GM12878 (cell line): ENCODE results near the gene FHL1. TPM values are rescaled to one million over a fixed set of nuclear protein-coding genes. Genes with fewer than 3 reads are reported as not detected.

ENCODE experiments used
- ATF7 ChIP-seq: fragments of 450-650 bp; IDR thresholded peaks from 2 replicates; pipeline ENCODE4 v1.6.1; 2016; ENCODE audit warnings: low read depth, mild to moderate bottlenecking
- BHLHE40 ChIP-seq, 2 experiments: fragments of 450-650 bp in 1 of 2; IDR thresholded peaks; 2 replicates each; pipeline ENCODE4 v1.6.1; 2011 to 2017; ENCODE audit warnings: low read depth in 2 of 2, borderline replicate concordance in 1 of 2, improper control_type of control experiment in 1 of 2, low read length in 1 of 2, mild to moderate bottlenecking in 1 of 2
- CBX3 ChIP-seq: fragments of 200-600 bp; sonication (generic); IDR thresholded peaks from 2 replicates; pipeline ENCODE4 v1.6.1; 2016; ENCODE audit warnings: low read depth, borderline replicate concordance
- CREB1 ChIP-seq: IDR thresholded peaks from 2 replicates; pipeline ENCODE4 v1.6.1; 2012; ENCODE audit warnings: low read depth, mild to moderate bottlenecking, inconsistent platforms
- DPF2 ChIP-seq: fragments of 450-650 bp; IDR thresholded peaks from 2 replicates; pipeline ENCODE4 v1.6.1; 2017; ENCODE audit warnings: mild to moderate bottlenecking
- EGR1 ChIP-seq, 2 experiments: IDR thresholded peaks; 1 replicate in 1 of 2; 2 replicates in 1 of 2; pipeline ENCODE4 v1.6.1; 2011 to 2012; ENCODE audit warnings: low read depth in 2 of 2, low read length in 2 of 2, borderline replicate concordance in 1 of 2, mild to moderate bottlenecking in 1 of 2, moderate library complexity in 1 of 2
- ETV6 ChIP-seq, 2 experiments: fragments of 450-650 bp in 1 of 2; IDR thresholded peaks in 1 of 2; conservative IDR thresholded peaks in 1 of 2; 2 replicates each; pipeline ENCODE4 v1.6.1; 2014; ENCODE audit warnings: antibody characterized with exemption in 1 of 2, borderline replicate concordance in 1 of 2, low read depth in 1 of 2, mild to moderate bottlenecking in 1 of 2, moderate library complexity in 1 of 2
- FOS ChIP-seq: IDR thresholded peaks from 3 replicates; pipeline ENCODE4 v1.6.1; 2011; ENCODE audit warnings: borderline replicate concordance; ENCODE audit not compliant: insufficient read length; ENCODE audit errors: extremely low read depth
- FOXK2 ChIP-seq: fragments of 450-650 bp; IDR thresholded peaks from 2 replicates; pipeline ENCODE4 v1.6.1; 2017; ENCODE audit warnings: mild to moderate bottlenecking, moderate library complexity
- HDGF ChIP-seq: fragments of 450-650 bp; IDR thresholded peaks from 2 replicates; pipeline ENCODE4 v1.6.1; 2016; ENCODE audit warnings: antibody characterized with exemption
- IKZF1 ChIP-seq: fragments of 450-650 bp; conservative IDR thresholded peaks from 2 replicates; pipeline ENCODE4 v1.6.1; 2017; ENCODE audit warnings: antibody characterized with exemption, mild to moderate bottlenecking
- IKZF2 ChIP-seq, 2 experiments: fragments of 450-650 bp; IDR thresholded peaks; 2 replicates each; pipeline ENCODE4 v1.6.1; 2017; ENCODE audit warnings: mild to moderate bottlenecking in 2 of 2, moderate library complexity in 2 of 2
- IRF3 ChIP-seq: fragments of 450-650 bp; IDR thresholded peaks from 2 replicates; pipeline ENCODE4 v1.6.1; 2014; ENCODE audit warnings: mild to moderate bottlenecking
- JUND ChIP-seq: IDR thresholded peaks from 2 replicates; pipeline ENCODE4 v1.6.1; 2012; ENCODE audit warnings: low read depth, mild to moderate bottlenecking, low read length, improper control_type of control experiment, moderate library complexity
- NR2C1 ChIP-seq: fragments of 450-650 bp; IDR thresholded peaks from 2 replicates; pipeline ENCODE4 v1.6.1; 2017; ENCODE audit warnings: antibody characterized with exemption, mild to moderate bottlenecking, moderate library complexity
- NRF1 ChIP-seq: conservative IDR thresholded peaks from 2 replicates; pipeline ENCODE4 v1.6.1; 2011; ENCODE audit warnings: mild to moderate bottlenecking, low read depth, low read length, improper control_type of control experiment
- PAX8 ChIP-seq: fragments of 450-650 bp; IDR thresholded peaks from 2 replicates; pipeline ENCODE4 v1.6.1; 2017; ENCODE audit warnings: mild to moderate bottlenecking, moderate library complexity
- SMAD1 ChIP-seq: fragments of 450-650 bp; IDR thresholded peaks from 2 replicates; pipeline ENCODE4 v1.6.1; 2018; ENCODE audit warnings: mild to moderate bottlenecking, low read depth; ENCODE audit not compliant: partially characterized antibody
- TARDBP ChIP-seq: IDR thresholded peaks from 2 replicates; pipeline ENCODE4 v1.6.1; 2016; ENCODE audit warnings: borderline replicate concordance
- USF2 ChIP-seq: IDR thresholded peaks from 2 replicates; pipeline ENCODE4 v1.6.1; 2011; ENCODE audit warnings: low read depth, low read length, improper control_type of control experiment, borderline replicate concordance
- YY1 ChIP-seq: IDR thresholded peaks from 2 replicates; pipeline ENCODE4 v1.6.1; 2011; ENCODE audit warnings: low read depth, mild to moderate bottlenecking, low read length
- ZBTB40 ChIP-seq: fragments of 450-650 bp; IDR thresholded peaks from 2 replicates; pipeline ENCODE4 v1.6.1; 2016; ENCODE audit warnings: mild to moderate bottlenecking, moderate library complexity, borderline replicate concordance
- ZNF217 ChIP-seq: fragments of 450-650 bp; IDR thresholded peaks from 2 replicates; pipeline ENCODE4 v1.6.1; 2017; ENCODE audit warnings: antibody characterized with exemption, mild to moderate bottlenecking
- ZNF24 ChIP-seq: fragments of 450-650 bp; IDR thresholded peaks from 2 replicates; pipeline ENCODE4 v1.6.1; 2017; ENCODE audit warnings: antibody characterized with exemption, mild to moderate bottlenecking
- ZNF274 ChIP-seq: IDR thresholded peaks from one replicate; pipeline ENCODE4 v1.8.0; 2011; ENCODE audit not compliant: insufficient read length, insufficient read depth
- ZNF622 ChIP-seq: fragments of 450-650 bp; IDR thresholded peaks from 2 replicates; pipeline ENCODE4 v1.6.1; 2017; ENCODE audit warnings: mild to moderate bottlenecking, inconsistent platforms
- polyA plus RNA-seq, 11 experiments: library from polyadenylated mRNA; depleted of rRNA in 4 of 11; unstranded in 6 of 11; stranded (reverse) in 5 of 11; fragments of >200 nt; fragmentation: Nextera tagmentation in 4 of 11; fragmentation: Illumina TruSeq in 1 of 11; extraction: Ambion mirVana in 4 of 11; extraction: Trizol in 1 of 11; gene quantifications; 1 replicate in 1 of 11; 2 replicates in 10 of 11; pipeline versions ENCODE4 v1.2.1 to v1.2.3, GENCODE V29; 2011 to 2016; ENCODE audit warnings: inconsistent platforms in 2 of 11, missing spikeins in 2 of 11, low read depth in 1 of 11
- total RNA-seq, 4 experiments: library from RNA; depleted of rRNA in 3 of 4; stranded (reverse); fragments of >200 nt in 3 of 4; fragmentation: Illumina TruSeq in 1 of 4; extraction: Trizol in 1 of 4; gene quantifications; 2 replicates each; pipeline versions ENCODE4 v1.2.1 to v1.2.3, GENCODE V29; 2013 to 2021

The FHL1 gene
- total and polyA plus RNA-seq, 10 of the 15 experiments (the other 5 are each of a cell fraction or from before 2014, with no cell fraction given): 0.13 to 0.59 (median 0.34) TPM; not detected in 1

- no peak for TF ChIP-seq ZBTB40
- TF ChIP-seq ZNF274: no peak
- TF ChIP-seq IKZF2 (IDR thresholded peaks at IDR 0.05): no peak
- no peak for TF ChIP-seq FOS
- no peak for TF ChIP-seq PAX8
- no peak for TF ChIP-seq USF2
- TF ChIP-seq CBX3: no peak
- TF ChIP-seq ETV6 (conservative IDR thresholded peaks at IDR 0.05 in 1 of 2, IDR thresholded peaks at IDR 0.05 in 1 of 2; ENCODE audit: borderline replicate concordance in 1 of 2, low read depth in 1 of 2): no peak
- TF ChIP-seq YY1: peak; percentile 92
- no peak for TF ChIP-seq IRF3
- TF ChIP-seq NR2C1: no peak
- no peak for TF ChIP-seq FOXK2
- no peak for TF ChIP-seq ATF7
- TF ChIP-seq DPF2: no peak
- TF ChIP-seq NRF1: peak; percentile 32; the same call in 1 of the 2 replicates
- TF ChIP-seq ZNF622: no peak
- no peak for TF ChIP-seq HDGF
- TF ChIP-seq ZNF24: peak; percentile 98
- TF ChIP-seq BHLHE40 (IDR thresholded peaks at IDR 0.05; ENCODE audit: borderline replicate concordance in 1 of 2, low read depth in 2 of 2, low read length in 1 of 2): 0 out of 4 replicates have a peak, but pooled peaks of 1 of the 2 experiments have one; percentile 13
- TF ChIP-seq IKZF1: peak; percentile 77
- TF ChIP-seq JUND: no peak
- TF ChIP-seq CREB1: no peak
- TF ChIP-seq SMAD1: no peak
- TF ChIP-seq EGR1 (IDR thresholded peaks at IDR 0.05; ENCODE audit: borderline replicate concordance in 1 of 2, low read depth in 2 of 2, low read length in 2 of 2): peak in 1 of 2 experiments; percentile 19; a peak in 1 of 3 replicates
- TF ChIP-seq ZNF217: no peak
- no peak for TF ChIP-seq TARDBP
Observed at GRCh38 chrX:136251041-136251991, 104.0 kb downstream of the FHL1 start, which contains the start of gene MAP7D3 (continued).
